WTC11 (cell line): ENCODE measurements around the gene PCBP1. TPM values are rescaled to one million over a fixed set of nuclear protein-coding genes. Genes with fewer than 3 reads are reported as not detected.

Source experiments
- ATAC-seq: fragments of 200-7000 bp; cut with Tn5 transposase; 2 replicates; pipeline ENCODE4 v1.10.0; 2021; ENCODE audit warnings: mild to moderate bottlenecking, moderate library complexity
- CTCF ChIA-PET: fragments of 300-600 bp; sonication (Branson Sonifier 250); formaldehyde crosslinking; loops from one replicate; lab custom pipeline; 2021; ENCODE audit warnings: antibody characterized with exemption; lab: Charles Lee
- POLR2A ChIA-PET: fragments of 350-600 bp; sonication (Branson Sonifier 250); formaldehyde crosslinking; loops from one replicate; lab custom pipeline; 2021; ENCODE audit warnings: antibody characterized with exemption; lab: Charles Lee
- DNase-seq: peaks from one replicate; pipeline ENCODE4 v3.0.0; 2021; ENCODE audit warnings: low spot score
- H3K27ac Mint-ChIP-seq: 2 replicates; pipeline ENCODE4 v1.8.0; 2021; ENCODE audit warnings: mixed read lengths
- H3K27me3 Mint-ChIP-seq: 2 replicates; pipeline ENCODE4 v1.8.0; 2021; ENCODE audit warnings: low read depth, mild to moderate bottlenecking, moderate library complexity, mixed read lengths
- H3K36me3 Mint-ChIP-seq: 2 replicates; pipeline ENCODE4 v1.8.0; 2021; ENCODE audit warnings: mixed read lengths
- H3K4me1 Mint-ChIP-seq: 2 replicates; pipeline ENCODE4 v1.8.0; 2022; ENCODE audit warnings: mixed read lengths
- H3K4me3 Mint-ChIP-seq: 2 replicates; pipeline ENCODE4 v1.8.0; 2021; ENCODE audit warnings: mild to moderate bottlenecking, moderate library complexity, mixed read lengths
- H3K9me3 Mint-ChIP-seq: 2 replicates; pipeline ENCODE4 v1.8.0; 2021; ENCODE audit warnings: mixed read lengths
- ATF6 ChIP-seq: sonication (generic); formaldehyde crosslinking; IDR thresholded peaks from 2 replicates; pipeline ENCODE4 v1.8.1; 2023; ENCODE audit warnings: mild to moderate bottlenecking, missing genetic modification reagents
- CDX4 ChIP-seq: fragments of 250-450 bp; sonication (Bioruptor Pico); IDR thresholded peaks from 2 replicates; pipeline ENCODE4 v1.9.0; 2021; ENCODE audit warnings: moderate library complexity, mild to moderate bottlenecking, inconsistent platforms, borderline replicate concordance
- ESRRA ChIP-seq: sonication (generic); formaldehyde crosslinking; IDR thresholded peaks from 2 replicates; pipeline ENCODE4 v1.8.1; 2022; ENCODE audit warnings: mild to moderate bottlenecking, missing genetic modification reagents, borderline replicate concordance
- GABPB1 ChIP-seq: sonication (generic); formaldehyde crosslinking; IDR thresholded peaks from 2 replicates; pipeline ENCODE4 v1.8.1; 2023; ENCODE audit warnings: mild to moderate bottlenecking, missing genetic modification reagents
- MAX ChIP-seq: sonication (generic); formaldehyde crosslinking; IDR thresholded peaks from 2 replicates; pipeline ENCODE4 v1.8.0; 2022; ENCODE audit warnings: mild to moderate bottlenecking, missing genetic modification reagents
- SP1 ChIP-seq: sonication (generic); formaldehyde crosslinking; conservative IDR thresholded peaks from 2 replicates; pipeline ENCODE4 v1.8.1; 2022; ENCODE audit warnings: missing genetic modification reagents
- ZNF121 ChIP-seq: sonication (generic); formaldehyde crosslinking; IDR thresholded peaks from 2 replicates; pipeline ENCODE4 v1.8.0; 2023; ENCODE audit warnings: missing genetic modification reagents
- ZNF263 ChIP-seq: sonication (generic); formaldehyde crosslinking; IDR thresholded peaks from 2 replicates; pipeline ENCODE4 v1.8.1; 2022; ENCODE audit warnings: low read depth, mild to moderate bottlenecking, moderate library complexity, missing genetic modification reagents
- ZNF396 ChIP-seq: fragments of 250-450 bp; sonication (Bioruptor Pico); IDR thresholded peaks from 2 replicates; pipeline ENCODE4 v1.8.0; 2021; ENCODE audit warnings: mild to moderate bottlenecking, moderate library complexity, borderline replicate concordance
- ZNF416 ChIP-seq: fragments of 250-450 bp; sonication (Bioruptor Pico); IDR thresholded peaks from 2 replicates; pipeline ENCODE4 v1.9.0; 2021; ENCODE audit warnings: mild to moderate bottlenecking, inconsistent platforms
- total RNA-seq: library from RNA; stranded (reverse); gene quantifications from 3 replicates; pipeline ENCODE4 v1.2.3, GENCODE V29; 2021
- TF ChIP-seq, protein P1 (sequence below): sonication (generic); formaldehyde crosslinking; IDR thresholded peaks from 2 replicates; pipeline ENCODE4 v1.8.0; 2023; ENCODE audit warnings: missing genetic modification reagents, mild to moderate bottlenecking, borderline replicate concordance
- TF ChIP-seq, protein P2 (sequence below): fragments of 250-450 bp; sonication (Bioruptor Pico); IDR thresholded peaks from 2 replicates; pipeline ENCODE4 v1.9.0; 2021; ENCODE audit warnings: mild to moderate bottlenecking
- TF ChIP-seq, protein P3 (sequence below): sonication (generic); formaldehyde crosslinking; IDR thresholded peaks from 2 replicates; pipeline ENCODE4 v1.8.0; 2023; ENCODE audit warnings: mild to moderate bottlenecking, missing genetic modification reagents
- TF ChIP-seq, protein P4 (sequence below): sonication (generic); formaldehyde crosslinking; IDR thresholded peaks from 2 replicates; pipeline ENCODE4 v1.8.1; 2023; ENCODE audit warnings: mild to moderate bottlenecking, missing genetic modification reagents, moderate library complexity

Gene PCBP1
- total RNA-seq, 1 experiment from 2014 or later = 489 TPM

DNA sequence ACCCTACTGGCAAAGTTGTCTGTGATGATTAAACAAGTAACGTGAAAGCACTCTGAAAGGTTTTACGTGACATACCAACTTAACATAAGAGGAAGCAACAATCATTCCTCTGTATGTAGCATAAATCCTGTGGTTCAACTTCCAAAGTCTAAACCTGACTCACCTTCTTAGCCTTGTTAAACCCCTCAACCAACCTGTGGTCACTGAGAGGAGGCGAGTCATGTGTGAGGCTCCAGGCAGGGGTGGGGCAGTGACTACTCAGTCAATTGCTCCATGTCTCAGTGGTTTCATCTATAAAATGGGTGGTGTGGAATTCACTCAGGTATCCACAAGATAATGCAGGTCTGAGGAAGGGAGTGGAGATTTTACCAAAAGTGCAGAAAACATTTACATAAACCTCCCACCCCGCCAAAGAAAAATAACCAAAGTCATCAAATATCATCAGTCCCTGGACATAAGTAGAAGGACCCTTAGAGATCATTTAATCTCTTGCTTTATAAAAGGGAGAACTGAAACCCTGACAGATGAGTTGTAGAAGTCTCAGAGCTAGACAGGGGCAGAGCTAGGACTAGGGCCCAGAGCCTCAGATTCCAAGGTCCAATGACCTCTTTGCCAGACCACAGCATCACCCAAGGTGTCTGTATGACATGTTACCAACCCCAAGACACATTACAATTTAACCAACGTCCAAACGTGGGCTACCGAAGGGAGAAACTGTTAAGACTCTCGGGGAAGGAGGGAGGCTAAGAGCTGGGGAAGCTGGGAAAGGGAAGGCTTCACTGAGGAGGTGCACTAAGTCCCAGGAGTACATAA, 3.7 kb upstream of the PCBP1 start:
- Mint-ChIP-seq H3K36me3 (peaks cover 50% of the 10 kb centered on the region), H3K4me1 (peaks cover 43% of the 10 kb centered on the region), H3K4me3 (peak overlapping the region; percentile 45), H3K9me3 (no peaks in the 10 kb centered on the region), H3K27ac (peak overlapping the region; percentile 96), H3K27me3 (no peaks in the 10 kb centered on the region; the same call in 1 of the 2 replicates)
- no peak for DNase-seq
- TF ChIP-seq MAX (no peak), ZNF396 (CRISPR knock-in tag) (no peak), CDX4 (CRISPR knock-in tag) (no peak), GABPB1 (CRISPR knock-in tag) (no peak)
- TF ChIP-seq, protein P1, sequence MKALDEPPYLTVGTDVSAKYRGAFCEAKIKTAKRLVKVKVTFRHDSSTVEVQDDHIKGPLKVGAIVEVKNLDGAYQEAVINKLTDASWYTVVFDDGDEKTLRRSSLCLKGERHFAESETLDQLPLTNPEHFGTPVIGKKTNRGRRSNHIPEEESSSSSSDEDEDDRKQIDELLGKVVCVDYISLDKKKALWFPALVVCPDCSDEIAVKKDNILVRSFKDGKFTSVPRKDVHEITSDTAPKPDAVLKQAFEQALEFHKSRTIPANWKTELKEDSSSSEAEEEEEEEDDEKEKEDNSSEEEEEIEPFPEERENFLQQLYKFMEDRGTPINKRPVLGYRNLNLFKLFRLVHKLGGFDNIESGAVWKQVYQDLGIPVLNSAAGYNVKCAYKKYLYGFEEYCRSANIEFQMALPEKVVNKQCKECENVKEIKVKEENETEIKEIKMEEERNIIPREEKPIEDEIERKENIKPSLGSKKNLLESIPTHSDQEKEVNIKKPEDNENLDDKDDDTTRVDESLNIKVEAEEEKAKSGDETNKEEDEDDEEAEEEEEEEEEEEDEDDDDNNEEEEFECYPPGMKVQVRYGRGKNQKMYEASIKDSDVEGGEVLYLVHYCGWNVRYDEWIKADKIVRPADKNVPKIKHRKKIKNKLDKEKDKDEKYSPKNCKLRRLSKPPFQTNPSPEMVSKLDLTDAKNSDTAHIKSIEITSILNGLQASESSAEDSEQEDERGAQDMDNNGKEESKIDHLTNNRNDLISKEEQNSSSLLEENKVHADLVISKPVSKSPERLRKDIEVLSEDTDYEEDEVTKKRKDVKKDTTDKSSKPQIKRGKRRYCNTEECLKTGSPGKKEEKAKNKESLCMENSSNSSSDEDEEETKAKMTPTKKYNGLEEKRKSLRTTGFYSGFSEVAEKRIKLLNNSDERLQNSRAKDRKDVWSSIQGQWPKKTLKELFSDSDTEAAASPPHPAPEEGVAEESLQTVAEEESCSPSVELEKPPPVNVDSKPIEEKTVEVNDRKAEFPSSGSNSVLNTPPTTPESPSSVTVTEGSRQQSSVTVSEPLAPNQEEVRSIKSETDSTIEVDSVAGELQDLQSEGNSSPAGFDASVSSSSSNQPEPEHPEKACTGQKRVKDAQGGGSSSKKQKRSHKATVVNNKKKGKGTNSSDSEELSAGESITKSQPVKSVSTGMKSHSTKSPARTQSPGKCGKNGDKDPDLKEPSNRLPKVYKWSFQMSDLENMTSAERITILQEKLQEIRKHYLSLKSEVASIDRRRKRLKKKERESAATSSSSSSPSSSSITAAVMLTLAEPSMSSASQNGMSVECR (CRISPR knock-in tag) = no peak
- POLR2A ChIA-PET = interaction anchor here (0.5 to 3.8 kb wide), 4 partner anchors 8 to 59 kb away, joined by 3 to 59 read pairs (median 5); no protein-coding TSS in a partner anchor
- CTCF ChIA-PET = interaction anchor here (2.0 to 3.4 kb wide), 2 partner anchors 13 to 56 kb away, joined by 6 to 16 read pairs; no protein-coding TSS in a partner anchor
- no peak for ATAC-seq

- ChIA-PET CTCF (interaction anchor here (0.5 to 3.4 kb wide), 12 partner anchors 8 to 268 kb away, joined by 3 to 16 read pairs (median 6); partner anchors contain the start of gene MXD1), POLR2A (interaction anchor here (0.6 to 3.8 kb wide), 19 partner anchors 10 to 208 kb away, joined by 3 to 67 read pairs (median 4); partner anchors contain the start of genes C2orf42, MXD1, PCYOX1 and SNRPG)
- DNase-seq (peak; percentile 85), ATAC-seq (peak; percentile 81)
- Mint-ChIP-seq H3K27me3 (no peaks in the 10 kb centered on the region; the same call in 1 of the 2 replicates), H3K4me1 (peaks cover 46% of the 10 kb centered on the region), H3K27ac (peak overlapping the region; percentile 99), H3K9me3 (no peaks in the 10 kb centered on the region), H3K4me3 (peak overlapping the region; percentile 97), H3K36me3 (peaks cover 42% of the 10 kb centered on the region)
- TF ChIP-seq, protein P2, sequence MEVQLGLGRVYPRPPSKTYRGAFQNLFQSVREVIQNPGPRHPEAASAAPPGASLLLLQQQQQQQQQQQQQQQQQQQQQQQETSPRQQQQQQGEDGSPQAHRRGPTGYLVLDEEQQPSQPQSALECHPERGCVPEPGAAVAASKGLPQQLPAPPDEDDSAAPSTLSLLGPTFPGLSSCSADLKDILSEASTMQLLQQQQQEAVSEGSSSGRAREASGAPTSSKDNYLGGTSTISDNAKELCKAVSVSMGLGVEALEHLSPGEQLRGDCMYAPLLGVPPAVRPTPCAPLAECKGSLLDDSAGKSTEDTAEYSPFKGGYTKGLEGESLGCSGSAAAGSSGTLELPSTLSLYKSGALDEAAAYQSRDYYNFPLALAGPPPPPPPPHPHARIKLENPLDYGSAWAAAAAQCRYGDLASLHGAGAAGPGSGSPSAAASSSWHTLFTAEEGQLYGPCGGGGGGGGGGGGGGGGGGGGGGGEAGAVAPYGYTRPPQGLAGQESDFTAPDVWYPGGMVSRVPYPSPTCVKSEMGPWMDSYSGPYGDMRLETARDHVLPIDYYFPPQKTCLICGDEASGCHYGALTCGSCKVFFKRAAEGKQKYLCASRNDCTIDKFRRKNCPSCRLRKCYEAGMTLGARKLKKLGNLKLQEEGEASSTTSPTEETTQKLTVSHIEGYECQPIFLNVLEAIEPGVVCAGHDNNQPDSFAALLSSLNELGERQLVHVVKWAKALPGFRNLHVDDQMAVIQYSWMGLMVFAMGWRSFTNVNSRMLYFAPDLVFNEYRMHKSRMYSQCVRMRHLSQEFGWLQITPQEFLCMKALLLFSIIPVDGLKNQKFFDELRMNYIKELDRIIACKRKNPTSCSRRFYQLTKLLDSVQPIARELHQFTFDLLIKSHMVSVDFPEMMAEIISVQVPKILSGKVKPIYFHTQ (CRISPR knock-in tag) = 0 out of 2 replicates have a peak, but pooled peaks have one; percentile 23
- TF ChIP-seq ZNF416 (CRISPR knock-in tag) (0 out of 2 replicates have a peak, but pooled peaks have one; percentile 43), ESRRA (CRISPR knock-in tag) (0 out of 2 replicates have a peak, but pooled peaks have one; percentile 63), ZNF263 (CRISPR knock-in tag) (no peak), ZNF121 (peak; percentile 68; the same call in 1 of the 2 replicates), SP1 (CRISPR knock-in tag) (peak; percentile 18; the same call in 1 of the 2 replicates), ATF6 (CRISPR knock-in tag) (no peak)
- TF ChIP-seq, protein P3, sequence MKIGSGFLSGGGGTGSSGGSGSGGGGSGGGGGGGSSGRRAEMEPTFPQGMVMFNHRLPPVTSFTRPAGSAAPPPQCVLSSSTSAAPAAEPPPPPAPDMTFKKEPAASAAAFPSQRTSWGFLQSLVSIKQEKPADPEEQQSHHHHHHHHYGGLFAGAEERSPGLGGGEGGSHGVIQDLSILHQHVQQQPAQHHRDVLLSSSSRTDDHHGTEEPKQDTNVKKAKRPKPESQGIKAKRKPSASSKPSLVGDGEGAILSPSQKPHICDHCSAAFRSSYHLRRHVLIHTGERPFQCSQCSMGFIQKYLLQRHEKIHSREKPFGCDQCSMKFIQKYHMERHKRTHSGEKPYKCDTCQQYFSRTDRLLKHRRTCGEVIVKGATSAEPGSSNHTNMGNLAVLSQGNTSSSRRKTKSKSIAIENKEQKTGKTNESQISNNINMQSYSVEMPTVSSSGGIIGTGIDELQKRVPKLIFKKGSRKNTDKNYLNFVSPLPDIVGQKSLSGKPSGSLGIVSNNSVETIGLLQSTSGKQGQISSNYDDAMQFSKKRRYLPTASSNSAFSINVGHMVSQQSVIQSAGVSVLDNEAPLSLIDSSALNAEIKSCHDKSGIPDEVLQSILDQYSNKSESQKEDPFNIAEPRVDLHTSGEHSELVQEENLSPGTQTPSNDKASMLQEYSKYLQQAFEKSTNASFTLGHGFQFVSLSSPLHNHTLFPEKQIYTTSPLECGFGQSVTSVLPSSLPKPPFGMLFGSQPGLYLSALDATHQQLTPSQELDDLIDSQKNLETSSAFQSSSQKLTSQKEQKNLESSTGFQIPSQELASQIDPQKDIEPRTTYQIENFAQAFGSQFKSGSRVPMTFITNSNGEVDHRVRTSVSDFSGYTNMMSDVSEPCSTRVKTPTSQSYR (CRISPR knock-in tag) = peak; percentile 33; the same call in 1 of the 2 replicates
- TF ChIP-seq, protein P4, sequence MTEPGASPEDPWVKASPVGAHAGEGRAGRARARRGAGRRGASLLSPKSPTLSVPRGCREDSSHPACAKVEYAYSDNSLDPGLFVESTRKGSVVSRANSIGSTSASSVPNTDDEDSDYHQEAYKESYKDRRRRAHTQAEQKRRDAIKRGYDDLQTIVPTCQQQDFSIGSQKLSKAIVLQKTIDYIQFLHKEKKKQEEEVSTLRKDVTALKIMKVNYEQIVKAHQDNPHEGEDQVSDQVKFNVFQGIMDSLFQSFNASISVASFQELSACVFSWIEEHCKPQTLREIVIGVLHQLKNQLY (CRISPR knock-in tag) = no peak
These were observed 2.1 kb upstream of the PCBP1 start for GRCh38 chr2:70084973-70085710.
